Measurements from ENCODE around the gene MAD1L1. TPM values are rescaled to one million over a fixed set of nuclear protein-coding genes. Genes with fewer than 3 reads are reported as not detected.

Gene MAD1L1
- total RNA-seq, 1 experiment from 2014 or later = 78.6 TPM

DNA sequence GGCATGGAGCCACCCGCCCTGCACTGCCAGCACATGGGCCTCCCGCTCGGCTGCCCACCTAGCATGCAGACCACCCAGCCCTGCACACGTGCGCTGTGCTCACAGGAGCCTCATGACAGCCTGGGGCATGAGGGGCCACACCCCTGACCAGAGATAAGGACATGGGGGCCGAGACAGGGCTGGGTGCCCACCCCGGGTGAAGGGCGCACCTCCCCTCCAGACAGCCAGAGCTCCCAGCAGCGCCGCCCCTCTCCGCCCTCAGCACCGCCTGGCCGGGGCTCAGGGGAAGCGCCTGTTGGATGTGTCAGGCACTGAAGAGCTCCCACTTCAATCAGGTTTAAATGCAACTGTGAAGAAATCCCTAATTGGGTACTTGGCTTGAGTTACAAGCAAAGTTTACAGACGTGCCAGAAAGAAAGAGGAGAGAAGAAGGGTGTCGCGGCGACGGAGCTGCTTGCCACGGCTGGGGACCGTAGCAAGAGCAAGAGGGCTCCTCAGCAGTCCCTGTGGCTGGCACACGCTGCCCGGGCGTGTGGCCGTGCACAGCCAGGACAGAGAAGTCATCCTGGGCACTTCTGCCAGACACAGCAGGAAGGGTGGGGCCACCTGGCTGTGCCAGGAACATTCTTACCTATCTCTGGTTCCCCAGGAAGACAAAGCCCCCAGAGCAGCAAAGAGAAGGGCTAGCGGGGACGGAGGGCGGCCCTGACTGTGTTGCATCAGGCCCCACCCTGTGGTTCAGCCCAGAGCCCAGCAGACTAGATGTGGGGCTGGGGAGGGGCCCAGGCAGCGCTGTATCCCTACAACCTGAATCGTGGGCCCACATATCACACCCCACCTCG is 315.3 kb downstream of the MAD1L1 start:
- no peak for DNase-seq (ENCODE audit: low read depth)

- DNase-seq (ENCODE audit: low read depth) = no peak
Observed at GRCh38 chr7:1916601-1916970, 316.2 kb downstream of the MAD1L1 start.

GRCh38 chr7:1915956-1916600 is 316.7 kb downstream of the MAD1L1 start:
- DNase-seq (ENCODE audit: low read depth) = no peak

GRCh38 chr7:1915326-1915725 is 317.4 kb downstream of the MAD1L1 start:
- no peak for DNase-seq (ENCODE audit: low read depth)

DNA sequence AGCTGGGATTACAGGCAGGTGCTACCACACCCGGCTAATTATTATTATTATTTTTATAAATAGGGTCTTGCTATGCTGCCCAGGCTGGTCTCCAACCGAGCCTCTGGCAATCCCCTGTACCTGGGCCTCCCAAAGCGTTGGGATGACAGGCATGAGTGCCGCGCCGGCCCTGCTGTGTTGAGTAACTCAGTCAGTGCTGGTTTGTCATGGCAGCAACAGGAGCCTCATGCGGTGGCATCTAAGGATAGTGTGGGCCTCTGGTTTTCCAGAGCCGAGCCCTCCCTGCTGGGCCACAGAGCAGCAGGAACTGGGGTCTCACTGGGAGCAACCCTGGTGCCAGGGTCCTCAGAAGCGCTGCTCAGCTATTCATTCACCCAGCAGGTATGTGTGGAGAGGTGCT is 318.0 kb downstream of the MAD1L1 start:
- DNase-seq (ENCODE audit: low read depth) = no peak

DNA sequence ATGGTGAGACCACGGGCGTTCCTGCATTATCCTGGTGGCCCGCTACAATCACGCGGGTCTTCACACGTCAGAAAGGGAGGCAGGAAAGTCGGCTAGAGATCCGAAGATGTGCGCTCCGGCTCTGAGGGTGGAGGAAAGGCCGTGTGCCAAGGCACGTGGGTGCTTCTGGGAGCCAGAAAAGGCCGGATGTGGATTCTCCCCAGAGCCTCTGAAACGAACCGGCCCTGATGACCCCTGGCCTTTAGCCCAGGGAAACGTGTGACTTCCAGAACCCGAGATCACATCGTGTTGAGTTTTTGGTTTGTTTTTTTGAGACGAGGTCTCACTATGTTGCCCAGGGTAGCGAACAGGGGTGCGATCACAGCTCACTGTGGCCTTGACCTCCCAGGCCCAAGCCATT is 318.4 kb downstream of the MAD1L1 start:
- DNase-seq (ENCODE audit: low read depth) = no peak

- no peak for DNase-seq (ENCODE audit: low read depth)
Observed at GRCh38 chr7:1913466-1914282, 319.1 kb downstream of the MAD1L1 start.

GRCh38 chr7:1912593-1913465 is 319.9 kb downstream of the MAD1L1 start:
- DNase-seq (ENCODE audit: low read depth) = peak; percentile 97

DNA sequence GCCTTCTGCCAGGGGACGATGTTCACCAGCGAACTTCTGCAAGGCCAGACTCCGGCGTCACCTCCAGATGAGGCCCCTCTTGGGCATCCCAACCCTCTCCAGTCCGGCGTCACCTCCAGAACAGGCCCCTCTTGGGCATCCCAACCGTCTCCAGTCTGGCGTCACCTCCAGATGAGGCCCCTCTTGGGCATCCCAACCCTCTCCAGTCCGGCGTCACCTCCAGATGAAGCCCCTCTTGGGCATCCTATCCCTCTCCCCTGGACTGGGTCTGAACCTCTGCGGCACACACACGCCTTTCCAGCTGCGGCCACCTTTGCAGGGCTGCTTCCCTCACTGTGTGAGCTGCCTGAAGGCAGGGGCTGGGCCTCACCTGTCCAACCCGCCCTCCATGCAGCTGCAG is 321.2 kb downstream of the MAD1L1 start:
- no peak for DNase-seq (ENCODE audit: low read depth)

DNA sequence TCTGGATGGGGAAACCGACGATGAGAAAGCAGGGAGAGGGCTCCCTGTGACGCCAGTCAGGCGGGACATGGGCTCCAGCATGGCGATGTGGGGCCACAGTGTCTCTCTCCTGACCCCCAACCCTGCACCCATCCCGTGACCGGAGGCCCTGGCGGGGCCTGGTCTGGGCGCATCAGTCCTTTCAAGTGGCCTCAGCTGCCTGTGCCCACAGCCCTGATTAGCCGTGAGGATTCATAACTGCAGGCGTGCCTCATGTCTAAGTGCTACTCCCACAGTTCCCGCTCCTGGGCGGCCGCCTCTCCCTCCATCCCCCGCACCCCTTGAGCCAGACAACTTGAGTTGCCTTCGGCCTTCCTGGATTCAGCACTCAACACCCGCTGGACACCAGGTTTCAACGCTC is 321.9 kb downstream of the MAD1L1 start:
- no peak for DNase-seq (ENCODE audit: low read depth)

DNA sequence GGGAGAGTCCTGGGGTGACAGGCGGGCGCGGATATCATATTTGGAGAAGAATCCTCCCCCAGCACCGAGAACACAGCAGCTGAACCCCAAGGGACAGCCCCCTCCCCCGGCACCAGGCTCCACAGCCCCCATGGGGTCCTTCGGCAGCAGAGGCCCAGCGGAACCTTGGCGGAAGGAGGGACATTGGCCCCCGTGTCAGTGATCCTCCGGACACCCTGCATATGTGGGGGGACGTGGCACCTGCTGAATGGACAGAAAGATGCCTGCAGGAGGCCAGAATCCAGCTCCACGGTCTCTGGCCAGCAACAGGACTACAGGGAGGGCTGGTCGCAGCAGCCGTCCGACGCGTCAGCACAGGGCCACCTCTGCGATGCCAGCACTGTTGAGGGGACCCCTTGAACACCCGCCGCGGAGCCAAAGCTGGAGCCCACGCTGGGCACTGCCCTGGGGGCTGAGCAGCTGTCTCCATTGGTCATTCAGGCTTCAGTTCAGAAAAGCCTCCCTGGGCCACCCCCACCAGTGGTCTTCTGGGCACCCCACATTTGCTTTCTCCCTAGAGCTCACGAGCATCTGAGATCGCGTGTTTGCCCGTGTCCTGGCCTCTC is 322.6 kb downstream of the MAD1L1 start:
- no peak for DNase-seq (ENCODE audit: low read depth)

- DNase-seq (ENCODE audit: low read depth) = no peak
Observed at GRCh38 chr7:1909476-1909875, 323.3 kb downstream of the MAD1L1 start.

- no peak for DNase-seq (ENCODE audit: low read depth)
Observed at GRCh38 chr7:1908823-1909420, 323.8 kb downstream of the MAD1L1 start.

GRCh38 chr7:1907751-1908365 is 324.9 kb downstream of the MAD1L1 start:
- no peak for DNase-seq (ENCODE audit: low read depth)

- no peak for DNase-seq (ENCODE audit: low read depth)
Observed at GRCh38 chr7:1906988-1907745, 325.6 kb downstream of the MAD1L1 start.

DNA sequence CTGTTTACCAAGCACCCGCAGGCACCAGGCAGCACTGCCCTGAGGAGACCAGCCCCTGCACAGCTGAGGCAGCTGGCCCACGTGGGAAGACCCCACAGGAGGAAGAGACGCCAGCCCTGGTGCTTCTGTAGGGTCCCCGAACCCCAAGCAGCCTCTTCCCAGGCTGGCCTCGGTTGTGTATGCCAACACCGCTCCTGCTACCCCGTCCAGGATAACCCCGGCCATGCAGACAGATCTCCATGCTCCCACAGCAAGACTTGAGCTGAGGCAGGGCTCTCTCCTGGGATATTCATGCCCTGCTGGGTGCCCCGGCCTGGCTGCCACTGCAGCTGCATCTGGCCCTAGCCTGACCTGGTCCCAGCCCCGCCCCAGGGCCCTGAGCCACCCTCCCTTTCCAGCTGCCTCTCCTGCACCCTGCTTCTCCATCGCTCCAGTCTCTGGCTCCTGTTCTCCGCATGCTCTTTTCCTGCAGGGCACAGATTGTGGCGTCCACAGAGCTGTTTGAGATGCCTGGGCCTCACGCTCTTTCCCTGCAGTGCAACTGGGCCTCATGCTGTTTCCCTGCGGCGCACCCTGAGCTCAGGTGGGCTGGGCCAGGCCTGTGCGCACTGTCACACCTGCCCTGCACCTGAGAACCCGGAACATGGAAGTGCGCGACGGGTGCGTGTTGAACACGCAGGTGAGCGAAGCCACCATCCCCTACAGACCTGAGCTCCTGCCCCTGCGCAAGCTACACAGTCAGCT is 326.5 kb downstream of the MAD1L1 start:
- DNase-seq (ENCODE audit: low read depth) = no peak

GRCh38 chr7:1902231-1902855 is 330.4 kb downstream of the MAD1L1 start:
- DNase-seq (ENCODE audit: low read depth) = no peak

Data from LHCN-M2 (cell line).